HG02970 (cell line): ENCODE results near the gene ZDBF2.
"Not testable (repeated sequence)": the region's sequence is repeated elsewhere in the genome, so short reads cannot be mapped to it uniquely, and the experiment has no call there.

Source experiments
- ATAC-seq: cut with Tn5 transposase; IDR thresholded peaks from one replicate; pipeline ENCODE4 v1.9.1; 2021; ENCODE audit warnings: mild to moderate bottlenecking, moderate library complexity, moderate number of reproducible peaks; ENCODE audit not compliant: unreplicated experiment, low FRiP score

ZDBF2 gene

DNA sequence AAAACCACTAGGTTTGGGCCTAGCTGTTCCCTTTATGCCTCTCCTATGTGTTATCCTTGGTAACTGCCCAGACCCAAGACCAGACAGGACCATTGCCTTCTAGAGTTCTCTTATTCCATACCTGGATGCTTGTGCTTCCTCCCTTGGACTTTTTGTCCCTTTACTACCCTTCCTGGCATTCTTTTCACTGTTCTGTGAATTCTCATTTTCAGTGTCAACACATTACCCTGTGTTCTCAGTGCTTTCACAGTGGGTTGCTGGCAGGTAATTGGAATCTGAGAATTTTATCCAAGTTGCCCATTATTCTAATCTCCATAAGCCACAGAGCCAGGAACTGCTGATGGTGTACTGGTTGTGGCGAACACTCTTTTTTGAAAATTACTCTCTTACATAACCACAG is 41.7 kb downstream of the ZDBF2 start:
- no peak for ATAC-seq

DNA sequence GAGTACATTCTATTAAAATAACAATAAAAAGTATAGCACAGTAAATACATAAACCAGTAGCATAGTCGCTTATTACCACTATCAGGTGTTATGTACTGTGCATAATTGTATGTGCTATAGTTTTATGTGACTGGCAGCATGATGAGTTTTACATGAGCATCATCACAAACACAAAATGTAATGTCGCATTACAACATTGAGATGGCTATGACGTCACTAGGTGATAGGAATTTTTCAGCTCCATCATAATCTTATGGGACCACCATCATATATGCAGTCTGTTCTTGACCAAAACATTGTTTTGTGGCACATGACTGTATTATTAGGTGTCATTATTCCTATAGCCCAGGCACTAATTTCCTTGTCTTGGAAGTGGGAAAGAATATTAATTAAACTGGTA is 48.6 kb downstream of the ZDBF2 start:
- ATAC-seq: no peak

DNA sequence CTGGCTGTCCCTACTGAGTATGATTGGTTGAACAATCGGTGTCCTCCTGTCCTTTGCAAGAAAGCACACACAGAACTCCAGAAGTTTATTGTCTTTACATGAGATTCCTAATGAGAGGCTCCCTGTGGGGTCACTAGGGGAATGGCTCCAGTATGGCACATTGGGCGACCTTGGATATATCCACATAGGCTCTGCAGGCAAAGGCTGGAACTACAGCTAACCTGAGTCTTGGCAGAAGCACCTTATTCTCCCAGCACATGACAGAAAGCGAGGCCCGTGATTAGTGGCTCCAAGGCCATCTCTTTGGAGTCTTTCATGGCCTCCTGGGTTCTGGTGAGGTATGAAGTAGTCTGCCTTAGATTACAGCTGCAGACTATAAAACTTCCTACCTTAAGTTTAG is 49.0 kb downstream of the ZDBF2 start:
- ATAC-seq: no peak

DNA sequence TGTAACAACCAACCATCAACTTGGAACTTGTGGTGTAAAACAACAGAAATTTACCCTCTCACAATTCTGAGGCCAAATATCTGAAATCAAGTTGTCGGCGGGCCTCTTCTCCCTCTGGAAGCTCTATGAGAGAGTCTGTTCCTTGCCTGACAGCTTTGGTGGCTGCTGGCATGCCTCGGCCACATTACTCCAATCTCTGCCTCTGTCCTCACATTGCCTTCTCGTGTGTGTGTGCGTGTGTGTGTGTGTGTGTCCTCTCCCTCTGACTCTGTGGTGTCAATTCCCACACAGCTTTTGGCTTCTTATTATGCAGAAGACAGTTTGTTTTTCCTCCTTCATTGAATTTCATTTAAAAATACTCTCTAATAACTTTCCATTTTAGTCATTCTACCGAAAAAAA is 50.4 kb downstream of the ZDBF2 start:
- ATAC-seq: no peak

DNA sequence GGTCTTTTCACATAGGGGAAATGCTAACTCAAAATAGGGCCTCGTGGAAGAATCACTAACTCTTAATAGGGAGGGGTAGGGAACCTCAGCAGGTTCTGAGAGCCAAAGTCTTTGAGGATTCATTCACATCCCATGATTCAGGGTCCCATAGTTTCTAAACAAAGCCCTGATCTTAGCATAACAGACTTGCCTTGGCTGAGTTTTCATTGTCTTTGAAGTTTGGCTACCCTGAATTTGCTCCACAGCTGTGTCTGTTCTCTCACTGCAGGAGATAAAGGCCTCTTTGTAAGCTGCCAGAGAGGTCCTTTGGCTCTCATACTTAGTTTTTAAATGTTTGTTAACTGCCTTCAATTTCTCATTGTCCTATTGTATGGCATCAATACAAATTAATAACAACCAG is 54.5 kb downstream of the ZDBF2 start:
- no peak for ATAC-seq

DNA sequence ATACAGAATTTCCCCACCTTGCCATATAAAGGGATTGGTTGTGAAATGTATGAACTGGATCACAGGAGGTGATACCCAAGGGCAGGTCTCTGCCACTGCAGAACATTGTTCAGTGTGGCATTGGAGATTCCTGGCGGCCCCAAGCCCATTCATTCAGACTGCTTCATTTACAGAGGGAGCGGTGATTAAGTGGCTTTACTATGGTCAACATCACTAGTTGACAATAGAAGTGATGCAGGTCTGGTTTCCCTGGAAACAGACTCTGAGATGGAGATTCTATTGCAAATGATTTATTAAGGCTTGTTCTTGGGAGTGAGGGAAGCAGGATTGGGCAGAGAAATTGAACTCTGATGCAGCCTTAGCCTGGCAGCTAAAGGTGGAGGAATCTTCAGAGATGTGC is 62.4 kb downstream of the ZDBF2 start:
- ATAC-seq: no peak

DNA sequence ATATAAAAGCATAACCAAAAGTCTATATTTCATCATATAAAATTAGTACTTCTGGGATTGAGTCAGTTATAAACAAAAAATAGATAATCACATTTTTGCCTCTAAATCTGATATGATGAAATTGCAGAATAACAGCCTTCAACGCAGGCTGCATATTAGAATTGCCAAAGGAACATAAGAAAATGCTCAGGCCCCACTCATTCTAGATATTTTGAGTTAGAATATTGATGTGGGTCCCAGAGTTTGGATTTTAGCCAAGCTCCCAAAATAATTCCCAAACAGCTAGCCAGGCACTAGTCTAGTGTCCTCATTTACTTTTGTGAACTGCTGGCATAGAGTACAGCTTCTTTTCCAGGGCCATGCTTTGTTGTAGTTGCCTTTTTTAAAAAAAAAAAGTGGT is 63.5 kb downstream of the ZDBF2 start:
- ATAC-seq: no peak

DNA sequence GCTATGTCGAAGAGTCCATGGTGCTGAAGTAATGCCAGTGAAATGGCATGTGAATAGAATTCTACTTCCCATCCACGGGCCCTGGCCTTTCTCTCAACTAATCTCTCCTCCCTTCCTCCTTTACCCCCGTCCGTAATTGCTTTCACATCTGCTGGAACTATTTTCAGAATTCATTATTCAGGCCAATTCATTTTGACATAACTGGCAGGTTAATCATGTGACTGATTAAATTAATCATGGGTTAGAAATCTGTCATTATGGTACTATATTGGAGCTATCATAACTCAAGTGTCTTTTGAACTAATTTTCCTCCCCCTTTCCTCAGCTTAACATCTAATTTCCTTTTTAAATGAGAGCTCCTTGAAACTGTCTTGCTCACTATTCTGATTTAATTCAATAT is 66.9 kb downstream of the ZDBF2 start:
- no peak for ATAC-seq

DNA sequence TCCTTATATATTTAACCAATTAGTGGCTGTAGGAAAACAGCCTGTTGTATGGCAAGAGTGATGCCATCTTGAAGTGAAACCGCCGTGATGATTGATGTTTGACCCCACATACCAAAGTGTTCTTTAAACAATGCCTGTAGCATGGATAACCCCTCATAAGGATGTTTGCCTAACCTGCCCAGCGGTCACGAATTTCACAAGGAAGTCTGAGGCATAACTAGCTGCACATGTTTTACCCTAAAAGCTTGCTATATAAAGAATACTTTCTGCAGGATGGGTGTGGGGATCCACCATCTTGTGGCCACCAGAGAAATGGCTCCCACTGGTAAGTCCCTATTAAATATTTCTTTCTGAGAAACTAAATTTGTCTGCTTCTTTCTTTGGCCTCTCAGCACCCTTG is 68.7 kb downstream of the ZDBF2 start:
- no peak for ATAC-seq

DNA sequence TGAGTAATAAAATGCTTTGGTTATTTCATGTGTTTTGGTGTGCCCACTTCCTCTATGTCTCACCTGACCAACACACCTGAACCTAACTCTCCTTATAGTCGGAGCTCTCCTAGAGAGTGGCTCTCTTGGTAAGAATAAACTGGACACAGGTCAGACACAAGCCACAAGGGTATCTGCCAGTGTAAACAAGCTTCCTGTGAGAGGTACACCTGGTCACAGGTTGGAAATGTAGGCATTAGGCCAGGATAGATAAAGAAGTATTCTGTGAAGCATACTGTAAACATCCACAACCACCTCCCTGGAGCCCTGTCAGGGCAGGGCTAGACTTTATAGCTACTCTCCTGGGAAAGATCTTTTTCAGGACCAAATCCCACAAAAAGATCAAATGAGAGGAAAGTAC is 69.4 kb downstream of the ZDBF2 start:
- no peak for ATAC-seq

DNA sequence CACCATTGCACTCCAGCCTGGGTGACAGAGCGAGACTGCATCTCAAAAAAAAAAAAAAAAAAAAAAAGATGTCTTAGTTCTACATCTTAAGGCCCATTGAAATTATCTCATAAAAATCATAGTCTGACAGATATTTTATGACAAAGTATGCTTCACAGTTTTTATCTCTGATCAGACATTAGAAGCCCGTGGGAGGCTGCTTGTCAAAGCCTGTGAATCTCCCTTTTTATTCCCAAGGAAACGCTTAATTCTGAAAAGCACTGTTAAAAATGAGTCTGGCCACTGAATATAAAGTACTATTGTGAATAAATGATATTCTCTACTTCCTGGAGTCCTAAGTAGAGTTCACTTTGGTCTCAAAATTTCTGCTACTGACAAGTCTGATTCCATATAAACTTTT is 71.1 kb downstream of the ZDBF2 start:
- ATAC-seq: no peak

DNA sequence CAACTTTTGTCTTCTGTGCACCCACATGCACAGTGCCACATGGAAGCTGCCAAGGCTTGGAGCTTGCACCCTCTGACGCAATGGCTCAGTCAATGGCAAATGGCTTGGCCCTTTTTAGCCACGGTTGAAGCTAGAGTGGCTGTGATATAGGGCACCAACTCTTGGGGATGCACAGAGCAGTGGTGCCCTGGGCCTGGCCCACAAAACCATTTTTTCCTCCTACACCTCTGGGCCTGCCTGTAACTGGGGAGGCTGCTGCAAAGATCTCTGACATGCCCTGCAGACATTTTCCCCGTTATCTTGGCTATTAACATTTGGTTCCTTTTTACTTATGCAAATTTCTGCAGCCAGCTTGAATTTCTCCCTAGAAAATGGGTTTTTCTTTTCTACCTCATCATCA is 74.9 kb downstream of the ZDBF2 start:
- ATAC-seq: no peak

DNA sequence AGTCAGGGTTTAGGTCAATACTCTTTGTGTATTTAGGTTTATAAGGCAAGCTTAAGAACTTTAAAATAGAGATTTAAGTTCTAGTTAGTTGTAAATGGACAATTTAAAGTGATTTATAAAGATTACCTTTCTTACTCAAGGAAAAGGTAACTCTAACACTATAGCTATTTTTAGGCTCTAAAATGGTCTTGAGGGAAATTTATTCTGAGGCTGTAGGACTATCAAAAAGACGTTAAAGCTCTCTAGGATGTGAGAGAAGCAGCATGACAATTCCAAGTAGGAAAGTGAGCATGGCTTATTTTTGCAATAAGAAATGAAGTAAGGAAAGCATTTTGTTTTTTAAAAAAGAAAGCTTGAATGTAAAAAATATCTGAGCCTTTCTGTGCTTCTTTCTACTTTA is 78.1 kb downstream of the ZDBF2 start:
- ATAC-seq: no peak

DNA sequence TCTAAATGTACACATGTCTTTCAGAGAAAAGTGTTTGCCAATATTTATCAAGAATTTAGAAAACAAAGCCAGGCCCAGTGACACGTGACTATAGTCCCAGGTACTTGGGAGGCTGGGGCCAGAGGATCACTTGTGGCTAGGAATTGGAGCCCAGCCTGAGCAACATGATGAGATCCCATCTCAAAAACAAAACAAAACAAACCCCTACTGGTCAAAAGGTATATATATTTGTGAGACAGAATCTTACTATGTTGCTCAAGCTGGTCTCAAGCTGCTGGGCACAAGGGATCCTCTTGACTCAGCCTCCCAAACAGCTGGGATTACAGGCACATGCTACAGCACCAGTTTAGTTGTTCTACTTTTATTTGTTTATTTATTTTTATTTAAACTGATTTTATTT is 79.2 kb downstream of the ZDBF2 start:
- ATAC-seq: no peak

DNA sequence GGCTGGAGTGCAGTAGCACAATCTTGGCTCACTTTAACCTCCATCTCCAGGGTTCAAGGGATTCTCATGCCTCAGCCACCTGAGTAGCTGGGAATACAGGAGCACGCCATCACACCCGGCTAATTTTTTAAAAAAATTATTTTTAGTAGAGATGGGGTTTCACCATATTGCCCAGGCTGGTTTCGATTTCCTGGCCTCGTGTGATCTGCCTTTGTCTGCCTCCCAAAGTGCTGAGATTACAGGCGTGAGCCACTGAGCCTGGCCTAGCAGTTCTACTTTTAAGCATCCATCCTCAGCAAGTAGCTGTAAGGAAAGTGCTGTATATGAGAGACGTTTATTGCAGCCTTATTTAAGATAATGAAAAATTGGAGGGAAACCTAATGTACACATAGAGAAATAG is 79.7 kb downstream of the ZDBF2 start:
- ATAC-seq: no peak

DNA sequence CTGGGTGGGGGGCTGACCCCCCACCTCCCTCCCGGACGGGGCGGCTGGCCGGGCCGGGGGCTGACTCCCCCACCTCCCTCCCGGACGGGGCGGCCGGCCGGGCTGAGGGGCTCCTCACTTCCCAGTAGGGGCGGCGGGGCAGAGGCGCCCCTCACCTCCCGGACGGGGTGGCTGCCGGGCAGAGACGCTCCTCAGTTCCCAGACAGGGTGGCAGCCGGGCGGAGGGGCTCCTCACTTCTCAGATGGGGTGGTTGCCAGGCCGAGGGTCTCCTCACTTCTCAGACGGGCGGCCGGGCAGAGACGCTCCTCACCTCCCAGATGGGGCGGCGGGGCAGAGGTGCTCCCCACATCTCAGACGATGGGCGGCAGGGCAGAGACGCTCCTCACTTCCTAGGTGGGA is 82.4 kb downstream of the ZDBF2 start:
- not testable (repeated sequence) for ATAC-seq

DNA sequence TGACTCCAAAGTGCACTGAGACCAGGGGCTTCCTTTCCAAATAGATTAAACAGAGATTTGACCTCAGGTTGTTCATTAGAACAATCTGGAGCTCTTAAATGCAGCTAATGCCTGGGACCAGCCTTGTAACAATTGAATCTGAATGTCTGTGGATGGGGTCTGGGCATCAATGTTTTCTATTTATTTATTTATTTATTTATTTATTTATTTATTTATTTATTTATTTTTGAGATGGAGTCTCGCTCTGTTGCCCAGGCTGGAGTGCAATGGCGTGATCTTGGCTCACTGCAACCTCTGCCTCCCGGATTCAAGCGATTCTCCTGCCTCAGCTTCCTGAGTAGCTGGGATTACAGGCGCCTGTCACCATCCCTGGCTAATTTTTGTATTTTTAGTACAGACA is 86.4 kb downstream of the ZDBF2 start:
- ATAC-seq: not testable (repeated sequence)

DNA sequence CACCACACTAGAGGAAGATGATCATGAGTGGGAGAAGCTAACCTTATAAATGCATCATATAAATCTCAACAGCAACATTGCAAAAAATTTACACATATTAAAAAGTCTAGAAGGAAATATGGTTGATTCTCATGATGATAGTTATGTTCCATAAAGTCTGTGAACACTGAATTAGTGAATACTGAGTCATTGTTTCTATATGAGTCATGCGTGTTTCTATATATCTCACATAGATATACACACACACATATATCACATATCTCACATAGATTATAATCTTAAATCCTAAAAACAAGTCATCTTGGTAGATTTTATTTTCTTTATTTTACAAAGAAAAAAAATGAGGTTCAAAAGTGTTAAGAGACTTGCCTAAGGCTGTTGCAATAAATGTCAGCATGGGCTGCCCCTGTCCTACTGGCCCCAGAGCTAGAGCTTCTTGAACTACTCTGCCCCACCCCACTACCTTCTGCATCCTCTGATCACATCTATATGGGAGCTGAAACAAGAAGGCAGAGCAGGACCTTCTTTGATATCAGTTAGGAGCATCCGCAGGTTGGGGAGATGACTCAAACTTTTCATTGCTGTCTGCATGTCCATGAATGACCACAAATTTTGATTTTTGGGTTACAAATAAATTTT is 87.1 kb downstream of the ZDBF2 start:
- ATAC-seq: no peak
